Natural killer cell treated with Interleukin-12 subunit alpha and Interleukin-12 subunit beta and Interleukin-15 and Interleukin-18, amount 100 ng/mL, for 72 hours (primary cell): Measurements from ENCODE around the gene KL. TPM values are rescaled to one million over a fixed set of nuclear protein-coding genes. Genes with fewer than 3 reads are reported as not detected.

Source experiments
- ATAC-seq, 2 donors: fragments of 150-1000 bp; cut with Tn5 transposase in 1 of 2; sonication (Bioruptor Pico), chemical (Tn5 transposase) in 1 of 2; 2 replicates each; pipeline ENCODE4 v1.10.0; 2021
- DNase-seq: peaks from one replicate; pipeline ENCODE4 v3.0.0; 2022; ENCODE audit warnings: low spot score
- H3K27ac Mint-ChIP-seq, 2 donors: 1 replicate in 1 of 2; 2 replicates in 1 of 2; pipeline ENCODE4 v1.8.0; 2022; ENCODE audit warnings: mixed read lengths in 2 of 2, mild to moderate bottlenecking in 1 of 2, moderate library complexity in 1 of 2
- H3K27me3 Mint-ChIP-seq, 2 donors: 1 replicate in 1 of 2; 2 replicates in 1 of 2; pipeline ENCODE4 v1.8.0; 2022; ENCODE audit warnings: mixed read lengths in 2 of 2
- H3K36me3 Mint-ChIP-seq: one replicate; pipeline ENCODE4 v1.8.0; 2022; ENCODE audit warnings: mixed read lengths
- H3K4me1 Mint-ChIP-seq, 2 donors: 1 replicate in 1 of 2; 2 replicates in 1 of 2; pipeline ENCODE4 v1.8.0; 2022; ENCODE audit warnings: low read depth in 2 of 2, mixed read lengths in 2 of 2, mild to moderate bottlenecking in 1 of 2
- H3K4me3 Mint-ChIP-seq: one replicate; pipeline ENCODE4 v1.8.0; 2022; ENCODE audit warnings: mixed read lengths
- H3K9me3 Mint-ChIP-seq: 2 replicates; pipeline ENCODE4 v1.8.0; 2022; ENCODE audit warnings: mixed read lengths
- total RNA-seq, 2 donors: library from RNA; stranded (reverse); gene quantifications; one replicate each; pipeline ENCODE4 v1.2.3, GENCODE V29; 2022

Gene KL
- under 1 TPM in 1 of 2 donors, not detected in 1; 0.10 TPM for total RNA-seq

GRCh38 chr13:33016414-33017322 lies at the start of gene KL:
Gene KL (plus strand): TSS chr13:33016423. CDS start chr13:33016441, 18 bp downstream.
- no peak for DNase-seq
- H3K4me3 Mint-ChIP-seq: peak within 1 kb of the TSS; percentile 38

GRCh38 chr13:32967584-32968182 lies 48.5 kb upstream of the KL start:
- DNase-seq: no peak
- H3K27me3 Mint-ChIP-seq: no peaks in the 10 kb centered on the region
- no peak overlapping the region for H3K4me3 Mint-ChIP-seq
- no peak overlapping the region for H3K27ac Mint-ChIP-seq
- H3K4me1 Mint-ChIP-seq: no peaks in the 10 kb centered on the region
- no peak for ATAC-seq
- no peaks in the 10 kb centered on the region for H3K36me3 Mint-ChIP-seq
- no peaks in the 10 kb centered on the region for H3K9me3 Mint-ChIP-seq

More at GRCh38 chr13:33016414-33017322, at the start of gene KL:
- ATAC-seq: peak; percentile 35 to 46
- peaks cover 0 to 5% of the 10 kb centered on the region in 2 donors for H3K4me1 Mint-ChIP-seq
- H3K27me3 Mint-ChIP-seq: peaks cover 51 to 75% of the 10 kb centered on the region in 2 donors
- H3K27ac Mint-ChIP-seq: no peak within 1 kb of the TSS
- H3K36me3 Mint-ChIP-seq: peaks cover 5% of the 10 kb centered on the region
- H3K9me3 Mint-ChIP-seq: no peaks in the 10 kb centered on the region

- H3K4me3 Mint-ChIP-seq: no peak overlapping the region
- no peaks in the 10 kb centered on the region for H3K4me1 Mint-ChIP-seq
- no peak overlapping the region for H3K27ac Mint-ChIP-seq
- no peaks in the 10 kb centered on the region for H3K27me3 Mint-ChIP-seq
- no peak for DNase-seq
- H3K36me3 Mint-ChIP-seq: no peaks in the 10 kb centered on the region
- no peaks in the 10 kb centered on the region for H3K9me3 Mint-ChIP-seq
- no peak for ATAC-seq
Observed at GRCh38 chr13:32968316-32968715, 47.9 kb upstream of the KL start.

- no peaks in the 10 kb centered on the region for H3K36me3 Mint-ChIP-seq
- H3K27ac Mint-ChIP-seq: no peak overlapping the region
- H3K4me1 Mint-ChIP-seq: no peaks in the 10 kb centered on the region
- no peaks in the 10 kb centered on the region for H3K27me3 Mint-ChIP-seq
- no peak overlapping the region for H3K4me3 Mint-ChIP-seq
- no peak for ATAC-seq
- no peak for DNase-seq
- H3K9me3 Mint-ChIP-seq: no peaks in the 10 kb centered on the region
Observed at GRCh38 chr13:32968793-32969192, 47.4 kb upstream of the KL start.

- Mint-ChIP-seq H3K9me3 (no peaks in the 10 kb centered on the region), H3K4me3 (no peak overlapping the region), H3K27ac (no peak overlapping the region), H3K4me1 (no peaks in the 10 kb centered on the region), H3K36me3 (no peaks in the 10 kb centered on the region), H3K27me3 (no peaks in the 10 kb centered on the region)
- ATAC-seq (no peak), DNase-seq (no peak)
Observed at GRCh38 chr13:32969516-32969941, 46.7 kb upstream of the KL start.

- Mint-ChIP-seq H3K27ac (no peak overlapping the region), H3K36me3 (no peaks in the 10 kb centered on the region), H3K9me3 (peaks cover 5% of the 10 kb centered on the region), H3K4me1 (no peaks in the 10 kb centered on the region), H3K4me3 (no peak overlapping the region), H3K27me3 (peaks cover 4 to 8% of the 10 kb centered on the region in 2 donors)
- ATAC-seq: no peak
- no peak for DNase-seq
Observed at GRCh38 chr13:32976056-32976805, 40.0 kb upstream of the KL start.

- ATAC-seq (no peak), DNase-seq (no peak)
- H3K36me3 Mint-ChIP-seq: no peaks in the 10 kb centered on the region
- no peaks in the 10 kb centered on the region for H3K4me1 Mint-ChIP-seq
- H3K27me3 Mint-ChIP-seq: peaks cover 4 to 8% of the 10 kb centered on the region in 2 donors
- H3K9me3 Mint-ChIP-seq: peaks cover 5% of the 10 kb centered on the region
- H3K4me3 Mint-ChIP-seq: no peak overlapping the region
- no peak overlapping the region for H3K27ac Mint-ChIP-seq
Observed at GRCh38 chr13:32976912-32977311, 39.3 kb upstream of the KL start.

- Mint-ChIP-seq H3K4me1 (no peaks in the 10 kb centered on the region), H3K36me3 (no peaks in the 10 kb centered on the region), H3K27me3 (peaks cover 4 to 8% of the 10 kb centered on the region in 2 donors), H3K4me3 (no peak overlapping the region), H3K27ac (no peak overlapping the region), H3K9me3 (peaks cover 5% of the 10 kb centered on the region)
- ATAC-seq: no peak
- DNase-seq: no peak
Observed at GRCh38 chr13:32977321-32977720, 38.9 kb upstream of the KL start.

GRCh38 chr13:32978278-32978677 lies 37.9 kb upstream of the KL start:
- Mint-ChIP-seq H3K36me3 (no peaks in the 10 kb centered on the region), H3K9me3 (peaks cover 5% of the 10 kb centered on the region), H3K27me3 (peaks cover 4 to 8% of the 10 kb centered on the region in 2 donors), H3K4me3 (no peak overlapping the region), H3K27ac (no peak overlapping the region), H3K4me1 (no peaks in the 10 kb centered on the region)
- ATAC-seq: no peak
- DNase-seq: no peak

- no peak for ATAC-seq
- Mint-ChIP-seq H3K9me3 (no peaks in the 10 kb centered on the region), H3K27me3 (peaks cover 0 to 5% of the 10 kb centered on the region in 2 donors), H3K4me3 (no peak overlapping the region), H3K36me3 (no peaks in the 10 kb centered on the region), H3K27ac (no peak overlapping the region), H3K4me1 (no peaks in the 10 kb centered on the region)
- no peak for DNase-seq
Observed at GRCh38 chr13:32983058-32983457, 33.2 kb upstream of the KL start.

GRCh38 chr13:32984857-32985626 lies 31.2 kb upstream of the KL start:
- no peak for DNase-seq
- no peak overlapping the region for H3K27ac Mint-ChIP-seq
- no peaks in the 10 kb centered on the region for H3K9me3 Mint-ChIP-seq
- no peaks in the 10 kb centered on the region for H3K36me3 Mint-ChIP-seq
- no peak for ATAC-seq
- no peak overlapping the region for H3K4me3 Mint-ChIP-seq
- no peaks in the 10 kb centered on the region for H3K4me1 Mint-ChIP-seq
- H3K27me3 Mint-ChIP-seq: peaks cover 3 to 6% of the 10 kb centered on the region in 2 donors

GRCh38 chr13:32986552-32986951 lies 29.7 kb upstream of the KL start:
- Mint-ChIP-seq H3K27ac (no peak overlapping the region), H3K4me3 (no peak overlapping the region), H3K27me3 (peaks cover 15 to 17% of the 10 kb centered on the region in 2 donors)

GRCh38 chr13:32987462-32987861 lies 28.8 kb upstream of the KL start:
- no peak for ATAC-seq
- no peak overlapping the region for H3K27ac Mint-ChIP-seq
- no peaks in the 10 kb centered on the region for H3K36me3 Mint-ChIP-seq
- H3K27me3 Mint-ChIP-seq: peaks cover 17 to 19% of the 10 kb centered on the region in 2 donors
- DNase-seq: no peak
- H3K9me3 Mint-ChIP-seq: peaks cover 2% of the 10 kb centered on the region
- H3K4me3 Mint-ChIP-seq: no peak overlapping the region
- no peaks in the 10 kb centered on the region for H3K4me1 Mint-ChIP-seq

More at GRCh38 chr13:32986552-32986951, 29.7 kb upstream of the KL start:
- peaks cover 2% of the 10 kb centered on the region for H3K9me3 Mint-ChIP-seq
- H3K36me3 Mint-ChIP-seq: no peaks in the 10 kb centered on the region
- no peaks in the 10 kb centered on the region for H3K4me1 Mint-ChIP-seq
- DNase-seq: no peak
- no peak for ATAC-seq
